Adrenal gland (tissue), 12 donors: ENCODE measurements around the gene FOSL2. TPM values are rescaled to one million over a fixed set of nuclear protein-coding genes. Genes with fewer than 3 reads are reported as not detected.

Source experiments
- DNase-seq, 7 donors: peaks; one replicate each; pipeline ENCODE4 v3.0.0-alpha.2; 2019 to 2020
- H3K27ac ChIP-seq, 5 donors: fragments of 200-600 bp; sonication (generic) in 4 of 5; 1 replicate in 3 of 5; 2 replicates in 2 of 5; pipeline versions ENCODE4 v1.5.1 to v1.8.0; 2016 to 2020; ENCODE audit warnings: mild to moderate bottlenecking in 1 of 5
- H3K27me3 ChIP-seq: fragments of 200-600 bp; 2 replicates; pipeline ENCODE4 v1.8.0; 2021
- H3K36me3 ChIP-seq, 2 donors: fragments of 200-600 bp; replicated peaks in 1 of 2; 1 replicate in 1 of 2; 2 replicates in 1 of 2; pipeline versions ENCODE4 v1.5.1 to v1.8.0; 2018 to 2022
- H3K4me1 ChIP-seq, 2 donors: fragments of 200-600 bp; replicated peaks in 1 of 2; 1 replicate in 1 of 2; 2 replicates in 1 of 2; pipeline versions ENCODE4 v1.5.1 to v1.8.0; 2018 to 2021
- H3K4me3 ChIP-seq, 4 donors: fragments of 200-600 bp; sonication (generic) in 3 of 4; one replicate each; pipeline ENCODE4 v1.5.1; 2016 to 2018
- H3K9me3 ChIP-seq, 3 donors: fragments of 200-600 bp; sonication (generic) in 1 of 3; replicated peaks in 1 of 3; 1 replicate in 2 of 3; 2 replicates in 1 of 3; pipeline versions ENCODE4 v1.5.1 to v1.8.0; 2016 to 2021
- POLR2A ChIP-seq, 2 donors: fragments of 450-650 bp; IDR thresholded peaks; one replicate each; pipeline ENCODE4 v1.6.1; 2017; ENCODE audit warnings: antibody characterized with exemption in 2 of 2, mild to moderate bottlenecking in 2 of 2, moderate library complexity in 1 of 2
- WGBS, 4 donors: extraction: QIAGEN DNeasy Blood & Tissue Kit in 2 of 4; methylation state at CpG; one replicate each; pipeline versions ENCODE4 v1.1.5 to v1.1.7; 2013 to 2017; 5-methylcytosine and 5-hydroxymethylcytosine counted together
- intact Hi-C, 2 donors: fragments of 100-400 bp; cut with DNase I; formaldehyde crosslinking; loops; one replicate each; pipeline versions ENCODE4 v1.14.1 to v1.15.0; 2022 to 2023
- polyA plus RNA-seq, 3 donors: library from polyadenylated mRNA; stranded (reverse); fragments of 200-250 nt in 2 of 3; fragments of 350-450 nt in 1 of 3; fragmentation: Illumina TruSeq in 1 of 3; extraction: RNeasy Lipid Tissue Mini Kit (QIAGEN cat#74804) in 1 of 3; gene quantifications; one replicate each; pipeline ENCODE4 v1.2.3, GENCODE V29; 2013 to 2014
- total RNA-seq, 9 donors: library from RNA; depleted of rRNA in 4 of 9; stranded (reverse); fragments of >200 nt in 4 of 9; fragments of 120-200 nt in 1 of 9; fragmentation: NEBNext Ultra II Directional in 1 of 9; extraction: Animal tissue kit (Norgen Biotek cat#: 25700) in 1 of 9; gene quantifications; one replicate each; pipeline versions ENCODE4 v1.1.0 to v1.2.4, GENCODE V29; 2013 to 2023
- TF ChIP-seq, protein P1 (sequence below), 6 experiments: fragments of 450-650 bp in 4 of 6; fragments of 200-600 bp in 2 of 6; sonication (generic) in 1 of 6; IDR thresholded peaks; 1 replicate in 5 of 6; 2 replicates in 1 of 6; pipeline versions ENCODE4 v1.5.1 to v1.8.0; 2016 to 2021; ENCODE audit warnings: antibody characterized with exemption in 6 of 6, mild to moderate bottlenecking in 2 of 6, moderate library complexity in 1 of 6
- donor health status: healthy with polysubstance abuse.
- donor health status: Bipolar disorder and iron deficiency.
- donor health status: DM: yes; HTN: yes; CAD: no.
- donor health status: DM: no; HTN: no; CAD: no.
- donor health status: DM: no; HTN: no; CAD: no.
- donor health status: DM: yes; HTN: yes; CAD: no.

The FOSL2 gene
- total and polyA plus RNA-seq, 12 donors = 66.9 to 760 (median 413) TPM

DNA sequence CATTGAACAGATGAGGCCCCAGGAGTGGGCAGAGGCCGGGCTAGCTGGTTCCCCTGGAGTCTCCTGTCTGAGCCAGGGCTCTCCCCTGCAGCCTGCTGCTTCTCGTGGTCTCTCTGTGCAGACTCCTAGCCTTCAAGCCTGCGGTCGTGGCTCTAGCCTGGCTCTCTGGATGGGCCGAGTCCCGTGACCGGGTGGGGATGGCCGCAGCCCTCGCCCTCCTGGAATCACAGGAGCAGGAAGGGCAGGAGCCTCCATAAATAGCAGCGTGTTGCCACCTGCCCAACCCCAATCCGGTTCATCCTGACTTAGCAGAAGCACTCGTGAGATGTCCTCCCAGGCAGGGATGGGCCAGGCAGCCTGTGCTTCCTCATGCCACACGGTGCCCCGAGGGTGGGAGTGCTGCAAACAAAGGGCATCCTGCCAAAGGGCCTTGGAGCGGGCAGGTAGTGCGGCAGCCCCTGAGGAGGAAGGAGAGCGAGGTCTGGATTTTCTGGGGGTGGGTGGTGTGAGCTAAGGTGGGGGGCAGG lies 43.9 kb downstream of the FOSL2 start:
- Histone ChIP-seq H3K9me3 (no peaks in the 10 kb centered on the region), H3K4me1 (no peaks in the 10 kb centered on the region), H3K36me3 (no peaks in the 10 kb centered on the region), H3K4me3 (no peak overlapping the region), H3K27ac (no peak overlapping the region), H3K27me3 (no peaks in the 10 kb centered on the region)
- intact Hi-C loops = no loop called here
- no peak for TF ChIP-seq POLR2A (IDR thresholded peaks at IDR 0.05)
- TF ChIP-seq, protein P1, sequence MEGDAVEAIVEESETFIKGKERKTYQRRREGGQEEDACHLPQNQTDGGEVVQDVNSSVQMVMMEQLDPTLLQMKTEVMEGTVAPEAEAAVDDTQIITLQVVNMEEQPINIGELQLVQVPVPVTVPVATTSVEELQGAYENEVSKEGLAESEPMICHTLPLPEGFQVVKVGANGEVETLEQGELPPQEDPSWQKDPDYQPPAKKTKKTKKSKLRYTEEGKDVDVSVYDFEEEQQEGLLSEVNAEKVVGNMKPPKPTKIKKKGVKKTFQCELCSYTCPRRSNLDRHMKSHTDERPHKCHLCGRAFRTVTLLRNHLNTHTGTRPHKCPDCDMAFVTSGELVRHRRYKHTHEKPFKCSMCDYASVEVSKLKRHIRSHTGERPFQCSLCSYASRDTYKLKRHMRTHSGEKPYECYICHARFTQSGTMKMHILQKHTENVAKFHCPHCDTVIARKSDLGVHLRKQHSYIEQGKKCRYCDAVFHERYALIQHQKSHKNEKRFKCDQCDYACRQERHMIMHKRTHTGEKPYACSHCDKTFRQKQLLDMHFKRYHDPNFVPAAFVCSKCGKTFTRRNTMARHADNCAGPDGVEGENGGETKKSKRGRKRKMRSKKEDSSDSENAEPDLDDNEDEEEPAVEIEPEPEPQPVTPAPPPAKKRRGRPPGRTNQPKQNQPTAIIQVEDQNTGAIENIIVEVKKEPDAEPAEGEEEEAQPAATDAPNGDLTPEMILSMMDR (IDR thresholded peaks at IDR 0.05) = no peak
- 80 to 92% (median 86%) methylated on average over 3 to 17 of the region's 17 CpGs for WGBS, 4 donors
- no peak for DNase-seq

DNA sequence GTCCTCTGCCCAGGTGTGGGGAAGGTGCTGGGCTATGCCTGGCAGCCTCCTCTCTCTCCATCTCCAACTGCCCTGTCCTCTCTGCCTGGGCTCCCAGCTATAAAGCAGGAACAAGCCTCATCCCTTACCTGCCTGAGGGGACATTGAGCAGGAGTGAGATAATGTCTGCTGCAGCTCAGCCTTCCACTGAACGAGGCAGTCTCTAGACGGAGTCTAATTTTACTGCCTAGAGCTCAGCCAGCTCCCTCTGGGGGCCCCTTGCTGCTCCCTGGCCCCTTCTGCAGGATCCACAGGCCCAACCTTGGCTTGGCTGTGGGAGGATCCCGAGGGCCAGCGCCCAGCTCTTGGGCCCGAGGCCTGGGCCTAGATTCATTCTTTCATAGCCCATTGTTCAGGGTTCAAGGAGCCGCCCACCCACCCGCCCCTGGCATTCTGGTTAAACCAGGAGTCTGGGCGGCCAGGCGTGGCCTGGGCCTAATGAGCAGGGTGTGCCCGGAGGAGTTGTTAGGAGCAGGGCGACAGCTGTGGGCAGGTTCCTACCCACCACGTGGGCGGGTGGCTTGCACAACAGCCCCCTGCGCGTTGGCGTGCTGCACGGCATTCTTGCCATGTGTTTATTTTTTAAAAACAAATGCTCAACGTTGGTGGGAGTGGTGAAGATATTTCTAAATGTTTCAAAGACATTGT lies 44.6 kb downstream of the FOSL2 start:
- H3K4me3 ChIP-seq = no peak overlapping the region
- 84 to 90% (median 87%) methylated on average over 11 to 18 of the region's 18 CpGs for WGBS, 4 donors
- TF ChIP-seq POLR2A (IDR thresholded peaks at IDR 0.05) = no peak
- TF ChIP-seq, protein P1 (IDR thresholded peaks at IDR 0.05) = no peak
- no peak overlapping the region for H3K27ac ChIP-seq
- H3K36me3 ChIP-seq = no peaks in the 10 kb centered on the region
- intact Hi-C loops = no loop called here
- DNase-seq = no peak
- no peaks in the 10 kb centered on the region for H3K27me3 ChIP-seq
- no peaks in the 10 kb centered on the region for H3K9me3 ChIP-seq
- no peaks in the 10 kb centered on the region for H3K4me1 ChIP-seq

DNA sequence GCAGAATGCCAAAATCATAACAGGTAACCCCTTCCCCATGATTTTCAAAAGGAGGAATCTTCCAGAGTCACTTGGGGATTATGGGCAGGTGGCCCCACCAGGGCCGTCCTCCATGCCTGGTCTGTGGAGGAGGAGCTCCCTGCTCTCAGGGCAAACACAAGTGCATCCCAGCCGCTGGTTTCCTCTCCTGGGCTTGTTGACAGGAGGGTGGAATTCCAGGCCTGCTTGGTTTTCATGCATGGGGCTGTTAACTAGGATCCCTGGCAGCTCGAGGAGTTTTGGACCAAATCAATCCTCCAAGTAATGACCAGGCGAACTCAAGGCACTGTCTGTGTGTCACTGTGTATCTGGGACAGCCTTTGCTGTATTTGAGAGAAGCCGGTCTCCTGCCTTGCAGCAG lies 45.3 kb downstream of the FOSL2 start:
- WGBS, 4 donors = 83 to 100% (median 88%) methylated on average over 2 to 5 of the region's 5 CpGs
- Histone ChIP-seq H3K4me3 (no peak overlapping the region), H3K4me1 (no peaks in the 10 kb centered on the region), H3K9me3 (no peaks in the 10 kb centered on the region), H3K36me3 (no peaks in the 10 kb centered on the region), H3K27me3 (no peaks in the 10 kb centered on the region), H3K27ac (no peak overlapping the region)
- DNase-seq = no peak
- no peak for TF ChIP-seq POLR2A (IDR thresholded peaks at IDR 0.05)
- TF ChIP-seq, protein P1 (IDR thresholded peaks at IDR 0.05) = no peak
- intact Hi-C loops = no loop called here

DNA sequence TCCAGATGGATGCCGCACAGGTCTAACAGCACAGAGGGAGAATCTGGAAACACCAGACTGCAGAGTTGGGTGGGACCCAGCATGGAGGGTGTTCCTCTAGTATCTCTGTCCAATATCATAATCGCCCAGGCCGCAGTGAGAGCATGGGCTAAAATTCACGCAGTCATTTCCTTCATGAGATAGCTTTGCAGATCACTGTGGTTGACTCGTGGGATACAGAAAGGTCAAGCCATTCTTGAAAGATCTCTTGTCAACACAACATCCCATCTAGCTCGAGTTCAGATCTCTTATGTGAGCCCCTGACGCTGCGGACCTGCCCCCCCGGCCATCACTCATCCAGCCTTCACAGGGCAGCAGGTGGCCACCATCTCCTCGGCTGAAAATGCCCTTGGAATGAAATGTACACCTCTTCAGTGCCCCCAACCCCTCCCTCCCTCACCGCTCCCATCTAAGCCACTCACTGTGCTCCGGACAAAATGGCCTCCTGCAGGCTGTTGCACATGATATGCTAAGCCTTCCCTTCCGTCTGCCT lies 45.9 kb downstream of the FOSL2 start:
- H3K27ac ChIP-seq = no peak overlapping the region
- H3K4me3 ChIP-seq = no peak overlapping the region
- no peaks in the 10 kb centered on the region for H3K27me3 ChIP-seq
- H3K9me3 ChIP-seq = no peaks in the 10 kb centered on the region
- no peak for DNase-seq
- H3K36me3 ChIP-seq = no peaks in the 10 kb centered on the region
- 85 to 89% (median 87%) methylated on average over 11 to 13 of the region's 13 CpGs for WGBS, 4 donors
- no peaks in the 10 kb centered on the region for H3K4me1 ChIP-seq
- TF ChIP-seq POLR2A (IDR thresholded peaks at IDR 0.05) = no peak
- TF ChIP-seq, protein P1 (IDR thresholded peaks at IDR 0.05) = no peak
- intact Hi-C loops = no loop called here
